Measurements from ENCODE around the gene RAB1A. TPM values are rescaled to one million over a fixed set of nuclear protein-coding genes. Genes with fewer than 3 reads are reported as not detected.

RAB1A gene
- total and polyA plus RNA-seq, 10 of the 15 experiments (the other 5 are each of a cell fraction or from before 2014, with no cell fraction given), result 48.9 to 171 (median 83.4) TPM

GRCh38 chr2:65134158-65134557 is 4.3 kb upstream of the RAB1A start (continued):
- TF ChIP-seq HSF1 (IDR thresholded peaks at IDR 0.05; ENCODE audit: low read depth, low read length) (no peak), STAT1 (conservative IDR thresholded peaks at IDR 0.05) (no peak), GATAD2B (conservative IDR thresholded peaks at IDR 0.05; ENCODE audit: low read depth) (no peak), CBX5 (IDR thresholded peaks at IDR 0.05; ENCODE audit: low read depth) (no peak), SREBF1 (IDR thresholded peaks at IDR 0.05; ENCODE audit: low read length) (no peak), SRF (IDR thresholded peaks at IDR 0.05; ENCODE audit: low read depth in 2 of 2, low read length in 2 of 2) (no peak), RAD51 (IDR thresholded peaks at IDR 0.05) (no peak)

DNA sequence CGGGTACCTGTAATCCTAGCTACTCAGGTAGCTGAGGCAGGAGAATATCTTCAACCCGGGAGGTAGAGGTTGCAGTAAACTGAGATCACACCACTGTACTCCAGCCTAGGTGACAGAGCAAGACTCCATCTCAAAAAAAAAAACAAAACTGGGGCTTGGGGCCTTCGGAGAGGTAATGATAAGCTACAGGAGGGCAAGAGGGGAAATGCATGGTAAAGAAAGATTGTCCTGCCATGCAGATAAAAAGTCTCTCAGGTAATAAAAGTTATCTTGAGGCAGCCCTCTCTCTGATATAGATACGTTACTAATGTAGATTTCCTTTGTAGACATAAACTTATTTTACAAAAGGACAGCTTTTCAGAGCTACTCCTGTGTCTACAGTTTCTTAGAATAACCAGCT is 3.7 kb upstream of the RAB1A start:
- ChIA-PET CTCF (interaction anchor here (1.4 to 2.1 kb wide), 3 partner anchors 51 to 69 kb away, joined by 4 to 8 read pairs (median 8); no protein-coding TSS in a partner anchor), RAD21 (ENCODE audit: unreplicated experiment) (interaction anchor here (0.6 to 1.2 kb wide), 2 partner anchors 48 to 69 kb away, joined by 3 to 4 read pairs; no protein-coding TSS in a partner anchor), POLR2A (interaction anchor here (0.7 to 0.8 kb wide), 3 partner anchors 14 to 78 kb away, joined by 3 to 4 read pairs (median 3); no protein-coding TSS in a partner anchor), SMC1A (ENCODE audit: uncharacterized antibody, unreplicated experiment) (interaction anchor here (0.6 to 6.6 kb wide), 8 partner anchors 8 to 92 kb away, joined by 3 to 33 read pairs (median 4); no protein-coding TSS in a partner anchor)
- Histone ChIP-seq H3K4me1 (ENCODE audit: control insufficient read depth, insufficient read depth, low read length) (no peaks in the 10 kb centered on the region), H3K79me2 (ENCODE audit: control insufficient read depth, insufficient read depth, low read length) (peaks cover 14% of the 10 kb centered on the region), H3K4me3 (no peak overlapping the region), H4K20me1 (ENCODE audit: control insufficient read depth, insufficient read depth) (no peaks in the 10 kb centered on the region), H3K9ac (ENCODE audit: control insufficient read depth, insufficient read depth, low read length) (no peak overlapping the region), H3K36me3 (ENCODE audit: control insufficient read depth in 2 of 2, insufficient read depth in 2 of 2, low read length in 1 of 2) (no peaks in the 10 kb centered on the region), H3K4me2 (ENCODE audit: control insufficient read depth, insufficient read depth) (no peak overlapping the region), H3K27ac (ENCODE audit: control insufficient read depth, insufficient read depth) (no peak overlapping the region), H3K9me3 (replicated peaks; ENCODE audit: control insufficient read depth, insufficient read depth, low read length) (no peaks in the 10 kb centered on the region), H2AFZ (ENCODE audit: control insufficient read depth, low read depth, low read length) (no peak overlapping the region), H3K27me3 (replicated peaks in 1 of 2; ENCODE audit: control insufficient read depth in 2 of 2, insufficient read depth in 2 of 2, low read length in 1 of 2) (no peaks in the 10 kb centered on the region)
- BruUV-seq (replicated peaks), result no TSS peak
- in situ Hi-C loops (cut with MboI) (no loop called here), intact Hi-C loops (cut with micrococcal nuclease; ENCODE audit: unreplicated experiment) (loop anchor here (5.0 kb wide), 2 partner anchors 94 to 201 kb away; partner anchors contain the start of gene ACTR2)
- DNase-seq (ENCODE audit: low read depth, low spot score) (no peak), ATAC-seq (no peak), FAIRE-seq (no peak)
- TF ChIP-seq DPF2 (IDR thresholded peaks at IDR 0.05), result no peak
- TF ChIP-seq TBL1XR1 (IDR thresholded peaks at IDR 0.05; ENCODE audit: low read depth, low read length), result no peak
- no peak for TF ChIP-seq PBX3 (IDR thresholded peaks at IDR 0.05; ENCODE audit: insufficient replicate concordance, low read depth, low read length)
- TF ChIP-seq IKZF1 (conservative IDR thresholded peaks at IDR 0.05), result no peak
- TF ChIP-seq POLR2AphosphoS2 (IDR thresholded peaks at IDR 0.05; ENCODE audit: low read depth, low read length), result no peak
- TF ChIP-seq ZNF217 (IDR thresholded peaks at IDR 0.05), result no peak
- TF ChIP-seq, protein P1, sequence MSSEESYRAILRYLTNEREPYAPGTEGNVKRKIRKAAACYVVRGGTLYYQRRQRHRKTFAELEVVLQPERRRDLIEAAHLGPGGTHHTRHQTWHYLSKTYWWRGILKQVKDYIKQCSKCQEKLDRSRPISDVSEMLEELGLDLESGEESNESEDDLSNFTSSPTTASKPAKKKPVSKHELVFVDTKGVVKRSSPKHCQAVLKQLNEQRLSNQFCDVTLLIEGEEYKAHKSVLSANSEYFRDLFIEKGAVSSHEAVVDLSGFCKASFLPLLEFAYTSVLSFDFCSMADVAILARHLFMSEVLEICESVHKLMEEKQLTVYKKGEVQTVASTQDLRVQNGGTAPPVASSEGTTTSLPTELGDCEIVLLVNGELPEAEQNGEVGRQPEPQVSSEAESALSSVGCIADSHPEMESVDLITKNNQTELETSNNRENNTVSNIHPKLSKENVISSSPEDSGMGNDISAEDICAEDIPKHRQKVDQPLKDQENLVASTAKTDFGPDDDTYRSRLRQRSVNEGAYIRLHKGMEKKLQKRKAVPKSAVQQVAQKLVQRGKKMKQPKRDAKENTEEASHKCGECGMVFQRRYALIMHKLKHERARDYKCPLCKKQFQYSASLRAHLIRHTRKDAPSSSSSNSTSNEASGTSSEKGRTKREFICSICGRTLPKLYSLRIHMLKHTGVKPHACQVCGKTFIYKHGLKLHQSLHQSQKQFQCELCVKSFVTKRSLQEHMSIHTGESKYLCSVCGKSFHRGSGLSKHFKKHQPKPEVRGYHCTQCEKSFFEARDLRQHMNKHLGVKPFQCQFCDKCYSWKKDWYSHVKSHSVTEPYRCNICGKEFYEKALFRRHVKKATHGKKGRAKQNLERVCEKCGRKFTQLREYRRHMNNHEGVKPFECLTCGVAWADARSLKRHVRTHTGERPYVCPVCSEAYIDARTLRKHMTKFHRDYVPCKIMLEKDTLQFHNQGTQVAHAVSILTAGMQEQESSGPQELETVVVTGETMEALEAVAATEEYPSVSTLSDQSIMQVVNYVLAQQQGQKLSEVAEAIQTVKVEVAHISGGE (CRISPR knock-in tag; IDR thresholded peaks at IDR 0.05), result no peak
- TF ChIP-seq NFIC (IDR thresholded peaks at IDR 0.05; ENCODE audit: low read depth, low read length), result no peak
- TF ChIP-seq FOS (IDR thresholded peaks at IDR 0.05; ENCODE audit: borderline replicate concordance, extremely low read depth, insufficient read length), result no peak
- no peak for TF ChIP-seq PAX5 (IDR thresholded peaks at IDR 0.05; ENCODE audit: borderline replicate concordance, low read depth, low read length)
- WGBS (ENCODE audit: insufficient coverage, insufficient replicate concordance, low lambda C conversion rate, missing lambda C conversion rate), result 56% methylated on average over 4 of the region's 4 CpGs

All from GM12878 (cell line).